K562 (cell line): ENCODE measurements around the gene DPYSL3.

ENCODE experiments used
- CCAR2 ChIP-seq: fragments of 200-400 bp; formaldehyde crosslinking; IDR thresholded peaks from 2 replicates; pipeline ENCODE4 v1.6.1; 2017; ENCODE audit warnings: mild to moderate bottlenecking, low read depth, low read length
- CREM ChIP-seq: IDR thresholded peaks from 2 replicates; pipeline ENCODE4 v1.6.1; 2014; ENCODE audit warnings: antibody characterized with exemption, low read depth
- CTCF ChIP-seq, 3 experiments: IDR thresholded peaks in 2 of 3; conservative IDR thresholded peaks in 1 of 3; 2 replicates each; pipeline ENCODE4 v1.5.1; 2011 to 2012; ENCODE audit warnings: low read length in 3 of 3, mild to moderate bottlenecking in 3 of 3, control low read depth in 2 of 3, improper control_type of control experiment in 1 of 3, inconsistent platforms in 1 of 3, low read depth in 1 of 3, mixed read lengths in 1 of 3, moderate library complexity in 1 of 3; ENCODE audit not compliant: insufficient read depth in 2 of 3
- ETV6 ChIP-seq, 3 experiments: fragments of 150-350 bp in 1 of 3; sonication (generic) in 1 of 3; formaldehyde crosslinking in 1 of 3; IDR thresholded peaks; 2 replicates each; pipeline versions ENCODE4 v1.6.1 to v1.8.0; 2014 to 2022; ENCODE audit warnings: borderline replicate concordance in 2 of 3, low read depth in 2 of 3, antibody characterized with exemption in 1 of 3, low read length in 1 of 3, mild to moderate bottlenecking in 1 of 3, missing genetic modification reagents in 1 of 3
- FOXA1 ChIP-seq: fragments of 450-650 bp; IDR thresholded peaks from 2 replicates; pipeline ENCODE4 v1.6.1; 2016; ENCODE audit warnings: mild to moderate bottlenecking, borderline replicate concordance
- HIVEP1 ChIP-seq: fragments of 250-450 bp; sonication (Bioruptor Pico); IDR thresholded peaks from 2 replicates; pipeline ENCODE4 v1.4.0; 2020; ENCODE audit warnings: mild to moderate bottlenecking
- LARP7 ChIP-seq: fragments of 450-650 bp; IDR thresholded peaks from 2 replicates; pipeline ENCODE4 v1.6.1; 2016
- MED1 ChIP-seq: sonication (generic); formaldehyde crosslinking; IDR thresholded peaks from 2 replicates; pipeline ENCODE4 v1.8.1; 2023; ENCODE audit warnings: missing genetic modification reagents, borderline replicate concordance
- MEF2D ChIP-seq: conservative IDR thresholded peaks from 2 replicates; pipeline ENCODE4 v1.6.1; 2016; ENCODE audit warnings: low read depth, missing genetic modification characterization, missing compliant biosample characterization
- NFIC ChIP-seq: fragments of 450-650 bp; IDR thresholded peaks from 2 replicates; pipeline ENCODE4 v1.6.1; 2017; ENCODE audit warnings: mild to moderate bottlenecking, inconsistent platforms
- NFYB ChIP-seq: IDR thresholded peaks from 2 replicates; pipeline ENCODE4 v1.6.1; 2011; ENCODE audit warnings: mild to moderate bottlenecking, moderate library complexity; ENCODE audit not compliant: insufficient read length; ENCODE audit errors: extremely low read depth
- SMC3 ChIP-seq: conservative IDR thresholded peaks from 2 replicates; pipeline ENCODE4 v1.6.1; 2011; ENCODE audit warnings: low read depth, low read length, improper control_type of control experiment; ENCODE audit not compliant: insufficient read depth
- TF ChIP-seq, protein P1 (sequence below), 2 experiments: fragments of 450-650 bp; IDR thresholded peaks; 2 replicates each; pipeline ENCODE4 v1.6.1; 2016

- TF ChIP-seq NFIC: no peak
- TF ChIP-seq HIVEP1 (CRISPR knock-in tag): no peak
- no peak for TF ChIP-seq ETV6 (IDR thresholded peaks at IDR 0.05; ENCODE audit: borderline replicate concordance in 1 of 2, low read depth in 2 of 2, low read length in 1 of 2)
- TF ChIP-seq ETV6 (CRISPR knock-in tag; IDR thresholded peaks at IDR 0.05; ENCODE audit: borderline replicate concordance): no peak
- TF ChIP-seq, protein P1, sequence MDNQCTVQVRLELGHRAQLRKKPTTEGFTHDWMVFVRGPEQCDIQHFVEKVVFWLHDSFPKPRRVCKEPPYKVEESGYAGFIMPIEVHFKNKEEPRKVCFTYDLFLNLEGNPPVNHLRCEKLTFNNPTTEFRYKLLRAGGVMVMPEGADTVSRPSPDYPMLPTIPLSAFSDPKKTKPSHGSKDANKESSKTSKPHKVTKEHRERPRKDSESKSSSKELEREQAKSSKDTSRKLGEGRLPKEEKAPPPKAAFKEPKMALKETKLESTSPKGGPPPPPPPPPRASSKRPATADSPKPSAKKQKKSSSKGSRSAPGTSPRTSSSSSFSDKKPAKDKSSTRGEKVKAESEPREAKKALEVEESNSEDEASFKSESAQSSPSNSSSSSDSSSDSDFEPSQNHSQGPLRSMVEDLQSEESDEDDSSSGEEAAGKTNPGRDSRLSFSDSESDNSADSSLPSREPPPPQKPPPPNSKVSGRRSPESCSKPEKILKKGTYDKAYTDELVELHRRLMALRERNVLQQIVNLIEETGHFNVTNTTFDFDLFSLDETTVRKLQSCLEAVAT (IDR thresholded peaks at IDR 0.05): no peak
- TF ChIP-seq MEF2D (tag): no peak
- no peak for TF ChIP-seq SMC3
- no peak for TF ChIP-seq FOXA1
- TF ChIP-seq NFYB: no peak
- TF ChIP-seq CCAR2: no peak
- no peak for TF ChIP-seq MED1
- TF ChIP-seq CREM: no peak
- no peak for TF ChIP-seq LARP7
- no peak for TF ChIP-seq CTCF (IDR thresholded peaks at IDR 0.05 in 2 of 3, conservative IDR thresholded peaks at IDR 0.05 in 1 of 3; ENCODE audit: insufficient read depth in 2 of 3, low read depth in 1 of 3, low read length in 3 of 3)
These were observed 28.5 kb downstream of the DPYSL3 start for GRCh38 chr5:147481376-147481775.
